Measurements from ENCODE around the gene KCTD6.

The KCTD6 gene

DNA sequence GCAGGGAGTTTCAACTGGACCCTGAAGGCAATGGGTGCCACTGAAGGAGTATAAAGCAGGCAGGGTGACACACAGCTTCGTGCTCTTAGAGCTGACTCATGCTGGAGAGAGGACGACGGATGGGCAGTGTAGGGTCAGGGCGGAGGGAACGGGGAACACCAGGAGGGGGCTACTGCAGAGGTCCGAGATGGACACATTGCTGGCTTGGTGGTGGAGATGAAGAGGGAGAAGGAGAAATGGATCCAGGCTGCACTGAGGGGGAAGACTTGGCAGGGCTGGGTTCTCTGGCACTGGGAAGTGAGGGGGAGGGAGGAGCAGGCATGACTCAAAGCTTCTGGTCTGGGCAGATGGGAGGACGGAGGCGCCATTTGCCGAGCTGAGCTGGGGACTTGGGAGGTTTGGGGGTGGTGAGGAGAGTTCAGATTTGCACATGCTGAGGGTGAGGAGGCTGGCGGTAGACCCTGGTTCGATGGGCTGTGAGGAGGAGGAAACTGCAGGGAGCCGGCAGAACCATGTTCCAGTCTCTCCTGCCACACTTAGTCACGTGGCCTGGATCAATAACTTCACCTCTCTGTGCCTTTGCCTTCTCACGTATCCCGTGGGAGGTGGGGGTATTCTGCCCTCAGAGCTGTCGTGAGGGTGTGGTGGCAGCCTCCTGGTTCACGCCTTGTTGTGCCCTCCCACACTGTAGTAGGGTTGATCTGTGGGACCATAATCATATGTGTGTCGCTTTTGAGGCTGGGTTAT lies 4.6 kb upstream of the KCTD6 start:
- no peak for FAIRE-seq

DNA sequence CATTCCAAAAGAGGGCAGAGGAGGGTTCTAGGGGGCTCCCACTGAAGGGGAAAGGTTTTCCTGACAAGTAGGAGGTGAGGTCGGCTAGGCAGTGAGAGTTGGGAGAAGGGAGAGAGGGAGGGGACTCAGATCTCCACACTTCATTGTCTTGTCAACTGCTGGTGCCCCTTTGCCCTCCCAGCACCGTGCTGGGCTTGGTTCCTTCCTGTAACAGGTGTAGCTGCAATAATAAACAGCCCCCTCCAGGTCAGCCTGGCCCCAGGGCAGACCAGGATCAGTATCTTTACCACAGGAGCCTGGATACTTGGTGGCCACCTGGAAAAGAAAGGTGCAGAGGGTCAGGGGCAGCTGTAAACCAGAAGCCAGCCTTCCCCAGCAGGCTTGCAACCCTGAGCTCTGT lies 2.9 kb upstream of the KCTD6 start:
- FAIRE-seq, result no peak

DNA sequence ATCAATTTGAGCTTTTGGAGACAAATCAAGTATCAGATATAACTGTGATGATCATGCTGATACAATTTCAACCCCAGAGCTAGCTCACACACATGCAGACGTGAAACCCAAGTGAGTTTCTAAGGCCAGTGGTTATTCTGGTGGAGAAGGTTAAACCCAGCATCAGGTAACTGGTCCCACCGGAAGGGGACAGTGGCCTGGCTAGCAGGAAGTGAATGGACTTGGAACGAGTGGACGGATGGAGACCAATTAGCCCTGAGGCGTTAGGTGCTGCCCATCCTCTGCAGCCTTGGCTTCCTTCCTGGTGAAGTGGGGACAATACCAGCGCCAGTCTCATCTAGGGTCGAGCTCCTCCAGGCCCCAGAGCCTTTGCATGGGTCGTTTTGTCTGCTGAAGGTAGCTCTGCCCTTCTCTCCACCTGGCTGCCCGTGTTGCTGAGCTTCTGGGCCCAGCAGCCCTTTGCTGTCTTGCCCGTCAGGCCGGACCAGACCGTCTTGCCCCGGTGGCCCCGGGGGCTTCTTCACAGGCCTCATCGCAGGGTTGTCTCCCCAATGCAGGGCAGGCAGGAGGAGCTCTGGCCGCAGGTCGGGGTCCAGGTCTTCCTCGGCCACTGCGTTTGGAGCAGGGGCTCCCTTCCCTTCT lies 915 bp upstream of the KCTD6 start:
- no peak for FAIRE-seq

DNA sequence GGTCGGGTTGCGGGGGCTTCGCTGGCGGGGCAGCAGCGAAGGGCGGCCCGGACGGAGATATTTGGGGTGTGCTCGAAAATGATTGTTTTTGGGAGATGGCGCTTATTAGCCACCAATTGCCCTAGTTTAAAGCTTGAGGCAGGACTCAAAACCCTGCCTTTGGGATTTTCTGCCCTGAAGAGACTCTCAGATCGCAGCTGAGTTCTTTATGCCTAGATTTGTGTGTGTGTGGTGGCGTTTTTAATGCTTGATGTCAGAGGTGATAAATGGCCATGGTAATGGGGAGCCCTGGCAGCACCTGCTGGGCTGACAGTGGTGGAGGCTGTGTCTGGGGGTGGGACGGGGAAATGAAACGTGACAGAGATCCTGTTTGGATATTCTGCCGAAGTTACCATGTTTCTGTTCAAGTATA lies 604 bp downstream of the KCTD6 start:
- no peak for FAIRE-seq

DNA sequence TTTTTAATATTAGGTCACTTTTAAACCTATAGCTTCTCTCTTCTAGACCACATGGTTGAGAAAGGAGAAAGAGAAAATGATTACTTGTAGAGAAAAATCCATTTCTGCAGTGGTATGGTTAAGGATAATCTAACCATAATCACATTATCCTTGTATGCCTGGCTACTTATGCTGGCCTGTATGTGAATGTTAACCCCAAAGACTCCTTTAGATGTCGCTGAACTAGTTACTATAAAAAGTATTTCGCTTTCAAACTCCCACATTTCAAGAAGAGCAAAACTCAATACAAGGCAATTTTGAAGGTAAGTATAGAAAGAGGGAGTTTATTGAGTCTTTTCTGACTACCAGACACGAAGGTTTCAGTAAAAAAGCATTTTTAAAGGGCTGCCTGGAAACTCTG lies 2.2 kb downstream of the KCTD6 start:
- no peak for FAIRE-seq

DNA sequence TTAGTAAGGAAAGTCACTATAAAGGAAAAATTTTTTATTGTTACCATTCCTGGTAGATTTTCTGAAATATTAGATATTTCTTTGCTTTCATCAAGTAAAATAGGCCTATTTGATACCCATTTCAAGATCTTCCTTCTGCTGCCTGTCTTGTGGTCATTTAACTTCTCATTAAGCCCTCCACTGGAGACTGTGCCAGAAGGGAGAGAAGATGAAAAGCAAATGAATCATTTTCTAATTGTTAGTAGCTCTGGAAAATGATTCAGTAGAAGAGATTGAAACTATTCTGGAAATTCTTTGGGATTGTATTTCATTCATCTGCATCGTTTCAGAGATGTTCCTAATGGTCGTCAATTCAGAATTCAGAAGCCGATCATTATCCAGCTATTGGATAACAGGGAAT lies 3.2 kb downstream of the KCTD6 start:
- no peak for FAIRE-seq

DNA sequence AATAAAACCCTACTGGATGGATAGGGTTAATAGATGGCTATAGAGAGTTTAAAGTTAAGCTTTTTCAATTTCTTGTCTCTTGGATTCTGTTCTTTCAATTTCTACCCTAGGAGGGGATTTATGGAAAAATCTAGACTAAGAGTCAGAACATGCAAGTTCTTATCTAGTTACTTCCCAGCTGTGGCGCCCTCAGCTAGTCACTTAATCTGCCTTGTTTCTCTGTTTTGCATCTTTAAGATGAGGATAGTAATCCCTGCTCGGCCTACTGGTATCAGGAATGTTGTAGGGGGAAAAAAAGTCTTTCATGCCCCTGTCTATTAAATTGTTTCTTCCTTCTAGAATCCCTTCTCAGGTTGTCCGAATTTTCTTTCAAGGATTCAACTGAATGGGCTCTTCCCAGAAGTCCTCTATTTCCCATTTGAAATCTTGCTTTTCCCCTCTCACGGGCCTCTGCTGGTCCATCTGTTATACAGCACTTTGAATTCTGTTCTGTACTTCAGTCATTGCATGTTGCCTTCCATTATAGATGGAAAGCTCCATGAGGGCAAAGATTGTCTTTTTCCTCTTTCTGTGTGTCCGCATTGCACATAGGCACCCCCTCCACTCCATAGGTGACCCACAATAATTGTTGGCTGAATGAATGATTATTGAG lies 4.4 kb downstream of the KCTD6 start:
- no peak for FAIRE-seq

DNA sequence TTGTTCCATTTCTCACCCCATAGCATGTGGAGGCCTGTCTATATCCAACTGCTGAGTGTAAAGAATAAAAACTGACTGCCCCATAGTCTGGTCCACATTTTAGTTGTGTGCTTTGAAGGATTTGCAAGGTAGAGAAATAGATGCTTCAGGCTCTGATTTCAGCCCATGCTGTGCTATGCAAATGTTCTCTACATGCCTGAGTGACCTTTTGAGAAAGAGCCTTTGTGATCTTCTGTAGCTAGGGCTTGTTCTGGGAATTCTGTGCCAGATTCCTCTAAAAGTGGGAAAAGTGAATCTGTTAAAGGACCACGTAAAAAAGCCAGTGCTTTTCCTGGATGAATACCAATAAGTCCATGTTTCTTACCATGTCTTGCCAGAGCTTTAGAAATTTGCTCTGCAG lies 5.2 kb downstream of the KCTD6 start:
- no peak for FAIRE-seq

DNA sequence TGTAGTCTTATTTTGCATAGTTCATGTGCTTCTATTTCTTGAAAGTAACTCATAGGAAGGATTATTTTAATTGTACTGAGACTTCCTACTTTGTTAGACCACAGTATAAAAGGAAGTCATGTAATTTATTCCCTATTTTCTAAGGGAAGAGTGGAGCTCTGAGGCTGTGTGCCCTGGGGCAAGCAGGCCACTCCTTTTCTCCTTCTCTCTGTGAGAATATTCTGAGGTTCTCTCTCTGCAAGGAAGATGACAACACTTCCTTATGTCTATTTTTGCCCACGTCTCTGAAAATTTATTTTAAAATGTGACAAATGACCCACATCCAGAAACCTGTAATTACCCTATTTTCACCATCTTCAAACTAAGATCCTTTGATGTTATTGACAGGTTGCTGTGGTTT lies 11.0 kb downstream of the KCTD6 start:
- no peak for FAIRE-seq

DNA sequence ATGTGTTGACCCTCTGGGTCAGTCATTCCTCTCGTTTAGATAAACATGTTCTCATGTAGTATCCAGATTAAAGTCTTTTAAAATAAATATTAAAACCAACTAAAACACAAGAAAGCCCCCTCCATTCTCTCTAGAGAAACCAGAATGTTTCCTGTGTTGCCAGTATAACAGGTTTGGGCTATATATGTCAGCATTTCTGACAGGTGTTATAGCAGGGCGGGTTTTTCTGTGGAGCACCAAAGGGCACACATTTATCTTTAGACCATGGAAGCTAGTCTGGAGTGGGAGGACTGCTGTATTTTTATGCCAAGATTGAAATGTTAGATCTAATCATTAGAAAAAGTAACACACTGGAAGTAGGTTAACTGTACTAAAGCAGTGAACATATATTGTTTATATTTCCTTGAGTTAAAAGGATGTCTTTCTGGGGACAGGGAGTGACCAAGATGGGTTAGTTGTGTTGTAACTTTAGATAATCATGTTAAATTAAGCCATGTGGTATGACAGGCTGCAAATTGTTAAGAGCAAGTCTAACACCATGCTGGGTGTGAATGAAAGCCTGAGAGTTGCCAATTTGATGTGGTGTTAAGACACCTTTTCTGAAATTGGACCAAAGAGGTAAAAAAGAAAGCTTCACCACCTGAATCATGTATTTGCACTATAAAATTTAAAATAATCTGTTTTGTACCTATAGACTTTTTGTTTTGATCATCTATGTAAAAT lies 15.6 kb downstream of the KCTD6 start:
- no peak for FAIRE-seq

DNA sequence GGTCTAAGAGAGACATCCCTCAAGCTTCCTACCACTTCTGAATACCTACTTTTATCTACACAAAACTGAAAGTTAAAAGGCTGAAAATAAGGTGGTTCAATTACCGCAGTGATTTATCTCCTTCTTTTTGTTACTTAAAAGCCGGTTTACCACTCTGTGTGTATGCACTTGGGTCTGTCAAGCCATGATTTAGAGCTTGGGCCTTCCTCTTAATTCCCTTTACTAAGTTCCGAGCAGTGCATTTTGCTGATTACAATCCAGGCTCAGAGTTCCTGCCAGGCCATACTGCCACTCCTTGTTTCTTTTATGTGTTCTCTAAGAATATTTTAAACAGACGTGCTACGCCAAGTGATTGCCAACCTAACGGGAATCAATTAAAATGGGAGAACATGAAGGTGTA lies 16.5 kb downstream of the KCTD6 start:
- FAIRE-seq, result no peak

DNA sequence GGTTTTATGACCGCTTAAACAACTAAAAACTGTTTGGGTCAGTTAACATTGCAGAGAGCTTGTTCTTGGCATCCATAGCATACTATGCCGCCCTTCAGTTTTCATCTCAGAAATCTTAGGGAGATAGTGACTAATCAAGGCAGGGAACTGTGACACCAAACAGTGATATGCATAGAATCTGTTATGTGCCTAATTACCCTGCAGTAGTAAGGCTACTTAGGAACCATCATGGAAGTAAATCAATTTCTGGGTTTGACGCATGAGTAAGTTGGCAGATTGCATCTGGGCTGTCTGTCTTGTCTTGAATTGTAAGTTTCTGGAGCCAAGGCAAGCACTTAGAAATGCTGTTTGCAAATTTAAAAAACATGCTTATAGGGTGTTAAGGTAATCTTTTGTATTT lies 22.5 kb downstream of the KCTD6 start:
- FAIRE-seq, result no peak

DNA sequence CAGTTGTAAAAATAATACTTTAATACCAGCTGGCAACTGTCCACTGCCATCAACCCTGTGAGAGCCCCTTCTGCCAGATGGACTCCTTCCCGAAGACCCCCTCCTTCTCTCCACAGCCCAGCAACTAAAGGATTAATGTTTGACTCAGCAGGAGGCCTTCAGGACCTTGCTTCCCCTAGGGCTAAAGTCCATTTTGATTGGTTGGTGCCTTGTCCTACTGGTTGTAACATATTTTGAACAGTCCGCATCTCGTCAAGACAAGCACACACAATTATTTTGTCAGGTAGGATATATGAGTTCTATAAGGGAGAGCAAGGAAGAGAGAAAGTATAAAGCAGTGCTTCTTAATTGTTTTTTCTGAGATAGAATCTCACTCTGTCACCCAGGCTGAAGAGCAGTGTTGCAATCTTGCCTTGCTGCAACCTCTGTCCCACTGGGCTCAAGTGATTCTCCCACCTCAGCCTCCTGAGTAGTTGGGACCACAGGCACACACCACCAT lies 26.4 kb downstream of the KCTD6 start:
- no peak for FAIRE-seq

DNA sequence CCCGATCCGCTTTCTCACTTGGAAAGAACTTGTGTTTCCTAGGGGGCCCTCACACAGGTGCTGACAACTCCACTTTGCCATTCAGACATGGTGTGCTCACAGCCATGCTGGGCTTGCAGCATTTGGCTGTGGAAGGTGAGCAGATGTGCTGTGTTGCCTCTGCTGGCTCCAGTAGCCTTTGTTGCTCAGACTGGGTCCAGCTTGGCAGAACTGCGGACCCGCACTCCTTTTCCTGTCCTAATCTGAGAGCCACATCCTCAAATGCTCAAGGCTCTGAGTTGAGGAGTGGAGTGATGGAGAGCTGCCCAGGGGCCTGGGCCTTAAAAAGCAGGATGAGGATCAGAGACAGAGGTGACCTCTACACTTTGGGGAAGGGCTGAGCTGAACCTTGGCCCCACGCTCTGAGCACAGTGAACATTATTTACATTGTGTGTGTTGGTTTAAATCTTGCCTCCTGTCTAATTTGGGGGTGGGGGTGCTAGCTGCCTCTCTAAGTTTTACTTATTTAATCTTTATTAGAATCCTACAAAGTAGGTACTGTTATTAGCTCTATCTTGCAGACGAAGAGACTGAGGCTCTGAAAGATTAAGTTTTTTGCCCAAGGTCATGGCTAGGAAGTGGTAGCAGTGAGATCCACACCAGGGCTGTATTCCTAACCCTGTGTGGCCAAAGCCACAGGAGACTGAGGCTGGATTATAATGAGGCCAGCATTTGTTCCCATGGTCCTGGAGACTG lies 27.9 kb downstream of the KCTD6 start:
- no peak for FAIRE-seq

DNA sequence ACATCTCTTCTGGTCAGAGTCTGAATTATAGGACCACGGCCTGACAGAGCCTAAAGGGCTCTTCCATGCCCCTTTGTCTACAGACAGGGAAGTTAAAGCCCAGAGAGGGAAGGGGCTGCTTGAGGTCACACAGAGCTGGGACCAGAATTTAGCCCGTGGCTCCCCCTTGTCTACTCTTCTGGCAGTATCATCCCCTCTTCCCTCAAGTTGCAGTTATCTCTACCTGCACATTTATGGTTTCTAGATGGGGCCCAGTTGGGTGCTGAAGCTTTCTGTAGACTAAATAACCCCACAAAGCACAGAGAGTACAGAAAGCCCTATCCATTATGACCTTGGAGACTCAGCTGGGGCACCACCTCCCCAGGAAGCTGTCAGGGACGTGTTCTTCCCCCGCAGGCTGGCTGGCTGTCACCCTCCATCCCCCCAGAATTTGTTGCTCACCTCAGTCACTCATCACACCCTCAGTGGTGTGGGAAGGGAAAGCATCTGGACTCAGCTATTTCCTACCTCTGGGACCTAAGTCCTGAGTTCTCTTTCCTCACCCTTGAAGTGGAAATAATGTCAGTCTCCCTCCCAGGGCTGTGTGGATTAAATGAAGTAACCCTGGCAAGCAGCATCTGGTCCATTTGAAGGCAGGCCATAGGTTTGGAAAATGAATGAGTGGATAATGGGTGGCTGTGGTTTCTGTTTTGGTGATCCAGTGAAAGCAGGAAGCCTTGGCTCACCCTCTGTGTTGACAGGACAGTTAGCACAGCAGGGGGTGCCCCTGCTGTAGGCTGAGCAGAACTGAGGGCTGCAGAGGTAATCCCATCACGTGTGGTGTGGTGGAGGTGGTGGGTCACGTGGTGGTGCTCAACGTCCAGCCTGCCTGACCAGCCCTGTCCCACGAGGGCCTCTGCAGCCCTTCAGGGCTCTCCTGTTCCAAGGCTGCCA lies 28.8 kb downstream of the KCTD6 start:
- no peak for FAIRE-seq

DNA sequence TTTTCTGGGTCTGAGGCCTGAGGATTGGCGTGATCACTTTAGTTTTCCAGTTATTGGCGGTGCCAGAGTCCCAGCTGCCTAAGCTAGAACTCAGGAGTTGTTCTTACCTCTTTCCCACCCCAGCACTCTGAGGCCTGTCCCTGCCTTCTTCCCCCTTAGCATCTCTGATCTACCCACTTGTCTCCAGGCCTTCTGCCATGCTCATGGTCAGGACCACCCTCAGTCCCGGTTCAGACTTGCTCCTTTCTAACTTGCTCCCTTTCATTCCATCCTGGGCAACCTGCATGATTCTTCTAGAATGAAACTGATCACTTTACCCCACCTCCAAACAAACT lies 29.4 kb downstream of the KCTD6 start:
- FAIRE-seq, result no peak

DNA sequence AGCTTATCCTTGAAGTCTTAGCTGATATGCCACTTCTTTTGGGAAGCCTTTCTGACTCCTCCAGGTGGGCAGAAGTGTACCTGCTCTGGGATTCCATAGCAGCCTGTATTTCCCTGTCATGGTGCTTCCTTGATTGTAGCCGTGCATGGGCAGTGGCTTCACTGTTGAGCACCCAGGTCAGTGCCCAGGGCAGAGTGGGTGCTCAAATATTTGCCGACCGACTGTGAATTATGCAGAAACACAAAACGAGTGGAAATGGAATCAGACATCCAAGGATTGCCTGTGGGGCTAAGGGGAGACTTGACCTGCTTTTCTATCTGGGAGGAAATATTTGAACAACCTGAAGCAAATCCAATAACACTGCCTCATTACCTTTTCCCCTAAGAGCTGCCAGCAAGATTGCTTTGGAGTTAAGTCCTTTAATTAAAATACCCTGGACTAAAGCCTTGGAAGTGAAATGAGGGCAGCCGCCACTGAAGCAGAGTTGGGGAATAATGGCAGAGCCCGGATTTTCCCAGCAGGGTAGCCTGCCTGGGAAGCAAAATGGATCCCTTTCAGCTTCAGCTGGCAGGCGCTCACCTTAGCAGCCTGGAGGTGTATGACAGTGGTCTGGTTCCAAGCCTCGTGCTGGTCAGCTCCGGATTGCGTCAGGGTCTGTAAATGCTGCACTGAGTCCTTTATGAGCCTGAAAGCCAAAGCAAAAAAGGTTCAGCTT lies 30.2 kb downstream of the KCTD6 start:
- FAIRE-seq, result no peak

DNA sequence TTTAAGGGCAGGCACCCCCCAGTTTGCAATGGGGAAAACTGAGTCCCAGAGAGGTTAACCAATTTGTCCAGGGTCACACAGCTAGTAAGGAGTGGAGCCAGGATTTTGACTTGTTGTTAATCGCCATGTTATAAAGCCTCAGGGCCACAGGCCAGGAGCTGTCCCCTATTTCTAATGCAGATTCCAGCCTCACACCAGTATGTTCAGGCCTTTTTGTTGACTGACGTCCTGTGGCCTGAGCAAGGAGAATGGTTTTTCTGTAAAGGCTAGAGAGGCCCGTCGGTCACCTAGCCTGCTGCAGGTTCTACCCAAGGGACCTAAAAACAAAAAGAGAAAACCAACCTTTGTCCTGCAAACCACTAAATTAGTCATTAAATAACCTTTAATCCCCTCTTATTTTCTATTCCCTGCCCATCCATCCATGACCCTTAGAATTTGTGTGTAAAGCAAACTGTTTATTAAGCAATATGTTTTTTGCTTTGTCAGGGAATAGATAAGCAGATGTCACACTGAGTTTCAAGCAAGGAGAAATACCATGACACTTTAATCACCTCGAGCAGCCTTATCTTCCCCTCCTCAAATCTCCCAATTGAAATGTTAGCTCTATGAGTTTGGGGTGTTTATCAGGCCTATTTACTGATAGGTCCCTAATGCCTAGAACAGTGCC lies 31.0 kb downstream of the KCTD6 start:
- FAIRE-seq, result no peak

DNA sequence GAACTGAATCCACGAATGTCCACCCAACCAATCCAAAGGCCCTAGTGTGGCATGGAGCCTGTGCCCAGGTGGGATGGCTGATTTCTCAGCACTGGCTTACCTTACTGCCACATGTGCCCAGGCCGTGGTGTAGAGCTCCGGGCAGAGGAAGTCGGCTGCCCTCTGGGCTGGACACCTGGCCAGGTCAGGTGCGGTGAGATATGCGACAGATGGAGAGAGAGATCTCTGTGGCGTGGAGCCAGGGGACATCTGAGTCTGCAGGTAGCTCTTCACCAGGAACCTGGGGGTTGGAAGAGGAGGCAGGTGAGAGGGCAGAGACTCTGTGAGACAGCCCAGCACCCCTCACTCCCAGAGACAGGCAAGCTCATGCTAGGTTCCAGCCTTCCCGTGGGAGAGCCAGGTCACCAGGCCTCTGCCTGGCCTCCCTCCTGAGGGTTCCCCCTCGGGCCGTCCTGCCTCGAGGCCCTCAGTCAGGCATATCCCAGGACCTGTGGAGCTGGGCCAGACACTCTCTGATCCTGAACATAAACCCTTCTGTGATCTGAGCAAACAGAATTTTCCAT lies 32.5 kb downstream of the KCTD6 start:
- FAIRE-seq, result no peak

DNA sequence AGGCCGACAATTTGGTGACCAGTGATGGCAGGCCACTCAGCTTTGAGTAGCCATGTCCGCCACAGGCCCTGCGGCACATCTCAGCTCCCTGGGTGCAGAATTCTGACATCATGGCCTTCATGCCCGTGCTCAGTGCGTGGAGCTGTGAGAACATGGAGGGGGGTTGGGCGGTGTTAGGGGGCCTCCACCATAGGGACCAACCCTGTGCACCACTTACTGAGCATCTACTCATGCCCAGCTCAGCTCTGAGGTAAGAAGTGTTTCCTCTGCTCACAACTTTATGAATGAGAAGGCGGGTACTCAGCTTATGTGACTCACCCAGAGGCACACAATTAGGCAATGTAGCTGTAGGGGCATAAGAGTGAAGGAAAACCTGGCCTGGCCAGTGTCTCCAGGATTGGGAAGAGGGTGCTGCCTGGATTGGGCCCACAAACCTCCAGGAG lies 34.6 kb downstream of the KCTD6 start:
- no peak for FAIRE-seq

Data from A204.1 (cell line).